ENCODE data around the gene TUBGCP3. TPM values are rescaled to one million over a fixed set of nuclear protein-coding genes. Genes with fewer than 3 reads are reported as not detected.
"Not testable (repeated sequence)": the region's sequence is repeated elsewhere in the genome, so short reads cannot be mapped to it uniquely, and the experiment has no call there.

TUBGCP3 gene
- total RNA-seq, 1 donor from 2014 or later, result 16.4 TPM

DNA sequence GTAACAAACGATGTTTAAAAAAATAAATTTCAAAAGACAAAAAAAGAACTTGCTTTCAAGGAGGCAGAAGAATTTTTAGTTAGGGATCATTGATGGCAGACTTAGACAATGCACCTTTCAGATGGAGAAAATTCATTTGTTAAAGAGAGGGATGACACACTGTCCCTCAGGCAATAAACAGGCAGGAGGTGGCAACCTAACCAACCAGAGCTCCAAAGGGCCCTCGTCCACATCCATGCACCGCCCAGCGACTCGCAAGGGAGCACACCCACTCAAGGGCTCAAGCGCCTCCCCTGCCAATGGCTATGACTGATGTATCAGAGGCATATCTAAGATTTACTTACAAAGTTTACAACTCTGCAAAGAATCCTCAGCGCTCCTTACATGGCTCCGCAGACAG is 81.9 kb downstream of the TUBGCP3 start:
- intact Hi-C loops (cut with DNase I), result no loop called here
- DNase-seq (ENCODE audit: missing footprints), result no peak
- ATAC-seq, result no peak

DNA sequence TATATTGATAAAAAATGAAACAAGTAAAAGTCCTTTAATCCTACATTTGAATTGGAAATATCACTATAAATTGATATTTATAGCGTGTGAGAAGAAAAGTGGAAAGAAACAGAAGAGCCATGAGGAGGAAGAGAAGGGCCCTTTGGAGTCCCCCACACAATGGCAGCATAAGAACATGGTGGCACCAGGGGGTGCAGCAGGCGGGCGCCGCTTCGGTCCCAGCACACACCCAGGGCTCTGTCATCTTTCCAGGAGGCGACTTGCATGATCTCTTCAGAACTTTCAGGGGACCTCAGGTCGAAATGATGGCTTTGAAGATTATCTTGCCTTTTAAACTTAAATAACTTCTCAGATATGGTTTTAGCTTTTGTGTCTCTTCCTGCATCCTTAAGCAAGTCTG is 91.8 kb downstream of the TUBGCP3 start:
- ATAC-seq, result no peak
- intact Hi-C loops (cut with DNase I), result no loop called here
- no peak for DNase-seq (ENCODE audit: missing footprints)

DNA sequence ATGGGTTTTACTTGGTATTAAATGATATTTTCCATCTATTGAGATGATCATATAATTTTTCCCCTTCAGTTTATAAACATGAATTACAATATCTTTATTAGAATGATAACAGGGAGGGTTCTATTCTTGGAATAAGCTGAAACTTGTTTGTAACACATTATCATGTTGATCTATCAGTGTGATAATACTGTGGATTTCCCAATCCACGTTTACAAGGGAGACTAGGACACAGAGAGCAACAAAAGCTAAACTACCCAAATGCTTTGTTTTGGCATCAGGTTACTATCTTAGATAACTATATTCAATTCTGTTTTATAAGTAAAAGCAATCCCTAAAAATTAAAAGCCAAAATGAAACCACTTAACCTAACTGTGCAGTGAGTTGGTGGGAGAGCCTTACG is 92.5 kb downstream of the TUBGCP3 start:
- intact Hi-C loops (cut with DNase I), result no loop called here

DNA sequence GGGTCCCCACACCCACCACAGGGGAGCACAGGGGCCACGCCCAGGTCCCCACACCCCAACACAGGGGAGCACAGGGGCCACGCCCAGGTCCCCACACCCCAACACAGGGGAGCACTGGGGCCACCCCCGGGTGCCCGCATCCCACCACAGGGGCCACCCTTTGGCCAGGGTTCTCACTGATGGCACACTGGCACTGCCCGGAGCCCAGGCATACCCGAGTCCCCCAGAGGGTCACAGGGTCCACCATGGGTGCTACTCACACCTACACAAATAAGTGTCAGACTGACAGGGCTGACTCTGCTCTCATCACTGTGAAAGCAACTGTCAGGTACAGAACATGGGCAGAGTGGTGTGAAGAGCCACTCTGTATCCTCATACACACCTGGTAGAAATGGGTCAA is 98.8 kb downstream of the TUBGCP3 start:
- DNase-seq (ENCODE audit: missing footprints), result no peak
- intact Hi-C loops (cut with DNase I), result no loop called here
- ATAC-seq, result no peak

More for the DNA sequence above, 92.5 kb downstream of the TUBGCP3 start:
- DNase-seq (ENCODE audit: missing footprints) (no peak), ATAC-seq (no peak)

DNA sequence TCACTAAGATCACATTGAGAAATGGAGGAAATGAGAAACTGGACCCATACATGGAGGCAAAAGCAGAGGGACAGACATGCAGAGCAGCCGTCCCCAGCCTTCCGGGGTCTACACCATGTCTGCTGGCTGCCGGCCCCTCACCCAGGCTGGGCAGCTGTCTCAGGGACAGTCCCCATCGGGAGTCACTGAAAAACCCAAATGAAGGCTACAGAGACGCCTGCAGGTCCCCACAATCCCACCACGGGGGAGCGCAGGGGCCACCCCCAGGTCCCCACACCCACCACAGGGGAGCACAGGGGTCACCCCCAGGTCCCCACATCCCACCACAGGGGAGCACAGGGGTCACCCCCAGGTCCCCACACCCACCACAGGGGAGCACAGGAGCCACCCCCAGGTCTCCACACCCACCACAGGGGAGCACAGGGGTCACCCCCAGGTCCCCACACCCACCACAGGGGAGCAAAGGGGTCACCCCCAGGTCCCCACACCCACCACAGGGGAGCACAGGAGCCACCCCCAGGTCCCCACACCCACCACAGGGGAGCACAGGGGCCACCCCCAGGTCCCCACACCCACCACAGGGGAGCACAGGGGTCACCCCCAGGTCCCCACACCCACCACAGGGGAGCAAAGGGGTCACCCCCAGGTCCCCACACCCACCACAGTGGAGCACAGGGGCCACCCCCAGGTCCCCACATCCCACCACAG is 99.5 kb downstream of the TUBGCP3 start:
- ATAC-seq; DNase-seq (ENCODE audit: missing footprints); intact Hi-C loops (cut with DNase I): not testable (repeated sequence)

DNA sequence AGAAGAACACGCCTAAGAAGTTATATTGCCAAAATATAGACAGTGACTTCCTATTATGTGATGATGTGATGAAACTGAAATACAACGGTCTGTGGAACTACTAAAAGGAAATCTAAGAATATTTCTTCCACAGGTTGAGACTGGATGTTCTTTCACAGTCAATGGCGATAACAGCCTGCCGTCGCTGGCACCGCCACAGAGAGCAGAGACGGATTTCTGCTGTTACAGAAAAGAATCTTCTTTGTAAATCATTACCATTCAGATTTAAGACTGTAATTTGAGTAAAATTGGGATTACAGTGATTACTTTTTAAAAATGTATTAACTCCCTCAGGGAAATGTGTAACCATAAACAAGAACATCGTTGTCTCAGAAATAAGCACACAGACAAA is 100.8 kb downstream of the TUBGCP3 start:
- no peak for ATAC-seq
- no peak for DNase-seq (ENCODE audit: missing footprints)
- intact Hi-C loops (cut with DNase I), result no loop called here

DNA sequence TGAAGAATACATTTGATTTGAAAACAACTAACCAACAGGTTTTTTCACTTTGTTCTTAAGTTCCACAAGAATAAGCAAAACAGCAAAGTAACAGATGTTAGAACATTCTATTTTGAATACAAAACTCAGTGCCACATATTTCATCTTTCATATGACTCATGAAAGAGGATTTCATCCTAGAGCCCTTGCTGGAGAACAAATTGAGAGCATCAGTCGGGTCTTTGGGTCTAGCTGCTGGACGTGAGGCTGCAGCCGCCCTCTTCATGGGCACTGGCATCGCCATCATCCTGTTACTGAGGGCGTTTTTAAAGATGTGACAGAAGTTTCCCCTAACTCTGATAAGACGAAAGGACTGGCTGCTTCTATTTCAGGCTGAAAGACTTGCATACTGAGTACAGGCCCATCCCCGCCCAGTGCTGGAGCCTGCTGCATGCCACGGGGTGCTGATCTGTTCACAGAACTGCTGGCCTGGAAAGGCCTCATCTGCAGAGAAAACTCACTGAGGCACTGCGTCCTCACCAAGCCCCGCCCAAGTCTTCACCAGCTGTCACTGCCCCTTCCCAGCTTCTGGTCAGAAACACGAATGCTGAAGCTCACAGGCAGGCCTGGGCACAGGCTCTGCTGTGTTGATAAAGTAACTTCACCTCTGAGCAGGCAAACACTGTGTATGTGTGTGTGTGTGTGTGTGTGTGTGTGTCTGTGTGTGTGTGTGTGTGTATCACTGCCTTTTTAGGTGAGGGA is 101.4 kb downstream of the TUBGCP3 start:
- ATAC-seq, result no peak
- DNase-seq (ENCODE audit: missing footprints), result no peak

DNA sequence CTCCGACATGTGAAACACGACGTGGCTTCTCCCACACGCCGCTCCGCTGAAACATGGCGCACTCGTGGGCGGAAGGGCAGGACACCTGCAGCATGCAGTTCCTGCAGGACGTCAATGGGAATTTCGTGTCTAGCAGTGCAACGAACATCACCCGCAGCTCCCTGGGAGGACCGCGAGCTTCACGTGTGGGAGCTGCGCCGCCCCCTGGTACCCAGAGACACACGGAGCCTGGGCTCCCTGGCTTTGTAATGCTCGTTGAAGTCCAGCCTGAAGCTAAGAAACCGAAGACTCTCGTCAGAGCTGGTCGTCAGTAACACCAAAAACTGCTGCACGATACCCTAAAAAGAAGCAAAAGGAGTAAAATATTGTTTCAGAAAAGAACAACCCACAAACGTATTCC is 102.1 kb downstream of the TUBGCP3 start:
- DNase-seq (ENCODE audit: missing footprints); intact Hi-C loops (cut with DNase I); ATAC-seq: not testable (repeated sequence)

More for the DNA sequence above, 101.4 kb downstream of the TUBGCP3 start:
- intact Hi-C loops (cut with DNase I), result no loop called here

DNA sequence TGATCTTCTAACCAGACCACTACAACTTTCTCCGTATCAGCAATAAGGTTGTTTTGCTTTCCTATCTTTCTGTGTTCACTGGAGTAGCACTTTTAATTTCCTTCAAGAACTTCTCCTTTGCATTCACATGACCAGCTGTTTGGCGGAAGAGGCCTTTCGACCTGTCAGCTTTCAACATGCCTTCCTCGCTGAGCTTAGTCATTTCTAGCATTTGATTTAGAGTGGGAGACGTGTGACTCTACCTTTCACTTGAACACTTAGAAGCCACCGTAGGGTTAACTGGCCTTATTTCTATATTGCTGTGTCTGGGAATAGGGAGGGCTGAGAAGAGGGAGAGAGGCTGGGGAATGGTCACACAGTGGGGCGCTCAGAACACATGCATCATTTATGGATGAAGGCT is 104.7 kb downstream of the TUBGCP3 start:
- DNase-seq (ENCODE audit: missing footprints) (no peak), ATAC-seq (no peak)
- intact Hi-C loops (cut with DNase I), result no loop called here

DNA sequence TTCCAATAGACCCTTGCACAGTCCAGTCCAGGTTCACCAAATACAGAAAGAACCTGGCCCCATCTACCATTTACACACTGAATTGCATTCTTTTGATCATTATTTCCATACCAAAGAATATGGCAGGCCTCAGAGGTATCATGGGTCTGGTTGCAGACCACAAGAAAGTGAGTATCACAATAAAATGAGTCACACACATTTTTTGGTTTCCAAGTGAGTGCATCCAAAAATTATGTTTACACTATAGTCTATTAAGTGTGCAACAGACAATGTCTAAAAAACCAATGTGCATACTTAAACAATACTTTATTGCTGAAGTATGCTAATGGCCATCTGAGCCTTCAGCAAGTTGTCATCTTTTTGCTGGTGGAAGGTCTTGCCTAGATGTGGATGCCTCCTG is 106.5 kb downstream of the TUBGCP3 start:
- intact Hi-C loops (cut with DNase I), result no loop called here
- DNase-seq (ENCODE audit: missing footprints), result no peak
- no peak for ATAC-seq

DNA sequence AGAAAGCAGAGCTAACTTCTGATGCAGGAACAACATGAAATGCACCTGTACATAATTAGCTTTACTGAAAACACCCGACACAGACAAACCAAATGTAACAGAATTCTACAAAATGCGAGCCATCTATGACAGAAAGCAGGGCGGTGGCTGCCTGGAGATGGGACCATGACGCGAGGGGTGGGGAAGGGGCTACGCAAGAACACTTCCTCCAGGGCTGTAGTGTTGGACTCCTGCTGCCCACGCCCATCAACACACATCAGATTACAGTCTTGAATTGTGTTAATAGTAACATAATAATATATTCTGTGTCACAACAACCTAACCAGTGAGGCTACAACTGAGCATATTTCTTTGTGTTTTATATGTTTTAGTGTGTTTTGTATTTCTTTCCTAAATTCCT is 108.6 kb downstream of the TUBGCP3 start:
- ATAC-seq, result no peak
- intact Hi-C loops (cut with DNase I), result no loop called here
- no peak for DNase-seq (ENCODE audit: missing footprints)

DNA sequence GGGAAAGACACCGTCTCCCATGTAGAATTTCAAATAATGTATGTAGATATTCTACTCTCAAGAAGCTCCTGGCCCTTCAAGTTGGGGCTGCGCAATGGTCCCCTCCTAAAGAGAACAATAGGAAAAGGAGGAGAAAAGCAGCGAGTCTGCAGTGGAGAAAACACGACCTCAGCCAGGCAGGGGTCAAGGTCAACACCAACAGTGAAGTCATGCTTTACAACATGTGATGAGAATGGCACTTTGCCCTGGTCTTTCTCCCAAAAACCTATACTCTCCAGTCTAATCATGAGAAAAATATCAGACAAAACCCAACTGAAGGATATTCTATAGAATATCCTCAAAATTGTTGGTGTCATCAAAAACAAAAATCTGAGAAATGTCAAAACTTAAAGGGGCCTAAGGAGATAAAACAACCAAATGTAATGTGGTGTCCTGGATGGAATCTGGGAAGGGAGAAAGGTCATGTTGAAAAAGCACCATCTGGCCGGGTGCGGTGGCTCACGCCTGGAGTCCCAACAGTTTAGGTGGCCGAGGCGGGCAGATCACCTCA is 110.8 kb downstream of the TUBGCP3 start:
- no peak for ATAC-seq
- intact Hi-C loops (cut with DNase I), result no loop called here
- DNase-seq (ENCODE audit: missing footprints), result peak; percentile 43

DNA sequence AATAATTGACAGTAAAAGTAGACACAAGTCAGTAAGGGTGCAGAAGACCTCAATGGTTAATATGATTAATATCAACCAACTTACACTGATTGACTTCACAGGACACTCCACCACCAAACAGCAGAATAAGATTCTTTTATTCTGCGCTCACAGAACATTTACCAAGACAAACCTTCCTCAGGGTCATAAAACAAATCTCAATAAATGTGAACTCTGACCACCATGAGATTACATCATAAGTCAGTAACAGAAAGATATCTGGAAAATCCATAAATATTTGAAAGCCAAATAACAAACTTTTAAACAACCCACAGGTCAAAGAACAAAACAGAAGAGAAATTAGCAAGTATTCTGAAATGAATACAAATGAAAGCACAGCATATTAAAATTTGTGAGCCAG is 112.1 kb downstream of the TUBGCP3 start:
- intact Hi-C loops (cut with DNase I), result no loop called here
- ATAC-seq (no peak), DNase-seq (ENCODE audit: missing footprints) (no peak)

DNA sequence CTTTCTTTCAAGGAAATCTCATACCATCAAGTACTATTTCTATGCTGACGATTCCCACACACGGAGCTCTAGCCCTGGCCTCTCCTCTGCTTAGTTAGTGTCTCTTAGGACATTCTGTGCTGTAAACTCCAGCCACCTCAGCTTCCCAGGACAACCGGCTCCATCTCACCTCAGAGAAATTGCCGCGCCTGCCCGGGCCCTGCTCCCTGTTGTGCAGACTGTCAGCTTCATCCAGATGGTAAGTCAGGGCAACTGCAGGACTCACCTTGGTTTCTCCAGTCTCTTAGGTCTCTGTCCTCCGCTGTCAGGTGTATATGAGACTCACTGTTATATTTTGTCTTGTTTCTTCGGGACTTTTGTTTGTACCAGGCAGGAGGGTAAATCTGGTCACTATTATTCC is 113.1 kb downstream of the TUBGCP3 start:
- no peak for DNase-seq (ENCODE audit: missing footprints)
- no peak for ATAC-seq
- intact Hi-C loops (cut with DNase I), result no loop called here

DNA sequence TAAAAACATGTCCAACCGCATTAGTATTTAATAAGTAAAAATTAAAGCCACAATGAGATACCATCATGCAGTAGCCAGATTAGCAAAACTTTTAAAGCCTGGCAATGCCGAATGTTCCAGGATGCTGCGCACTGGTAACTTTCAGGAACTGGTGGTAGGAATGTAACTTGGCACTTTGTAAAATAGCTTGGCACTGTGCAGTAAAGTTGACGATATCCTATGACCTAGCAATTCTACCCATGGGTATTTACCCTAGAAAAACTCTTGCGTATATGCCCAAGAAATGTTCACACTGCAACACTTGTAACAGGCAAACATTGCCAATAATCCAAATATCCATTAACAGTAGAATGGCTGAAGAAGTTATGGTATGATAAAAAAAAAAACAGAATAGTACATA is 114.1 kb downstream of the TUBGCP3 start:
- no peak for DNase-seq (ENCODE audit: missing footprints)
- ATAC-seq, result no peak
- intact Hi-C loops (cut with DNase I), result no loop called here

DNA sequence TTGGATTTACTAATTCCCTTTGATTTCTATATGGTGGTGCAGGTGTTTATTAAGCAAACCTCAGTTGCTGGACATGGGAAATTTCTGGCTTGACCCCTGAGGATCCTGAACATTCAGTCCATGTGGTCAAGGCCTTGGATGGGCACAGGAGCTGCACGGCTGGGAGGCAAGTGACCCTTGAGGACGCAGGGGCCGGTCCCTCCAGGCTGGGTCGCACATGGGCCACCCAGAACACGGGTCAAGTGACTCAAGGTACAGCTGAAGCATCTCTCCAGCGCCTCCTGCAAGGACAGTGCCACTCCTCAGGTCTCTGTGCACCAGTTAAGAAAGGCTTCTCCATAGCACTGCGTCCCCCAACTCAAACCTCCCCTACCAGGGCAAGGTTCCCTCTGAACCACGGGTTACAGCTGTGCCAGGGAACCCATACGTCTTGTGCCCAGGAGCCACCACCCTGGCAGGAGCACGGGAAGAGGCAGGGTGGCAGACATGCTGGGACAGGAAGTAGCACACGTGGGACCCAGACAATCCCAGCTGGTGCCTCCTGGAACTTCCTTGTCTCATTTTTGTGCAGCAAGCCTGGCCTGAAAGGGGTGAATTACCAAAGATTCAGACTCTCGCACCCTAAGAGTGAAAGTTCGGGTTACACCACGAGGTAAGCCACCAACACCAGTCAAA is 118.7 kb downstream of the TUBGCP3 start:
- intact Hi-C loops (cut with DNase I), result no loop called here
- ATAC-seq (no peak), DNase-seq (ENCODE audit: missing footprints) (no peak)

DNA sequence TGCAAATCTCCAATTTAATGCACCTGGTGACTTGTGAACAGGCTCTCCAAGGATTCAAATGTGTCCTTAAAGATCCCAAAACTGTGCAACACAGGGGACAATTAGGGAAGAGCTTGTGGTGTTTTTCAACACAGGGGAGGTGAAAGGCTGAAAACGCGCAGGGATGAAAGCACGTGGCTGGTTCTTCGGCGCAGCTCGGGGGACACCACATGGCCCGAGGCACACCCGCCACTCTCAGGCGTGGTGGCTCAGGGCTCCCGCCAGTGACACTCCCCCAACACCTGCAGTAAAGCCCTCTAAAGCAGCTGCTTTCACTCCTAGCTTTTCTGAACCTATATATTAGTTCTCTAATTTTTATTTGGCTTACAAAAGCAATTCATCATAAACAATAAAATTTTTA is 119.9 kb downstream of the TUBGCP3 start:
- intact Hi-C loops (cut with DNase I), result no loop called here
- DNase-seq (ENCODE audit: missing footprints), result no peak
- no peak for ATAC-seq

DNA sequence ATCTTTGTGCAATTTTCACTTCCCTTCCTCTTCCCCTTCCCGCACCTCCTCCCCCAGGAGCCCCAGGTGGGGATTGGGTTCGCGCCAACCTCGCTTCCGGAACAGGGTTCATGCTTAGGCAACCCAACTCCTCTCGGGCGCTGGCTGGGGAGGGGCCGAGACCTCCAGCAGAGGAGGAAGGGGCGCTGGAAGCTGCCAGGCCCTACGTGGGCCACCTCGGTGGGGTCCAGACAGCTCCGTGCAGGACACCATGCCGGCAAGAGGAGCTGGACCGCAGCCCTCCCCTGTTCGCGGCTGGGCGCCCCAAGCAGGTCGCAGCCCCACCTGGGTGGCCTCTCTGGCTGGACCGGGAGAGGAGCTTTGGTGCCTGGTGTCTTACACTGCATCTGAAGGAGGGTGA is 120.7 kb downstream of the TUBGCP3 start:
- intact Hi-C loops (cut with DNase I), result no loop called here
- DNase-seq (ENCODE audit: missing footprints) (no peak), ATAC-seq (no peak)

DNA sequence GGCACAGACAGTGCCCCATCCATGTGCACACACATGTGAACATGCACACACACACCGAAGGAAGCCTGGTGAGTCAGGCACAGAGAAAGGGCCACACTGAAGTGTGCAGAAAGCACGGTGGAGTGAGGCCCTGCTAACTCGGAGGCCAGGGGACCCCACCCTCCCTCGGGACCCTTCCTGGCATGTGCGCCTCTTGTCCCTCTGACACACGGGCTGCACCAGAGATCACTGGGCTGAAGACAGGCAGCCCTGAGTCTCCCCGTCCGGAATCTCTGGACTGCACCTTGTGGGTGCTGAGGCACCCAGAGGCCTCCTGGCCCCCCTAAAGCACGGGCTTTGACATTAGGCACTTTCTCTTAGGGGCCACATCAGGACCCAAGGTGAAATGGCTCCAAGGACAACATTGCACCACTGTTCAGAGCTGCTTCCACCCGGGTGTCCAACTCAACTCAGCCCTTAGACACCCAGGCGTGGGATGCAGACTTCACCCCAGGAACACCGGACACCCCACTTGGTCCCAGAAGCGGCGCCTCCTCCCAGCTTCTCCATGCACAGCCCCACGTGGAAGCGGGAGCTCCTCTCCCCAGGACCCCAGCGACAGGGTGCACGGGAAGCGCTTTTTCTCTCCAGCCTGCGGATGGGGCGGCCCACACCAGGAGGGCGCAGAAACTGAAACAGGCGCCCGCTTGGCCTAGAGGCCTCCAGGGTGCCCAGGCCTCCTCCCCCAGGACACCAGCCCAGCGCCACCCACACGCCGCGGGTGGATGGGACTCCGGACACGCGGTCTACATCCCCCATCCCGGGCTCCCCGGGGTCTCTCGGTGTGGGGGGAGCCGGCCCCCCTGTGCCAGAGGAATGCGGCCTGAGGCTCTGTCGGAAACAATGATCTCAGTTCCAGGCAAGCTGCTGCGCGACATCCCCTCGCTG is 121.6 kb downstream of the TUBGCP3 start:
- ATAC-seq (no peak), DNase-seq (ENCODE audit: missing footprints) (no peak)
- intact Hi-C loops (cut with DNase I), result no loop called here
